CMK (cell line): Measurements from ENCODE around the gene XYLT1.
A peak's percentile ranks its signal among the peaks of the same experiment; 100 is the strongest.

Source experiments
- DNase-seq: peaks from one replicate; pipeline ENCODE4 v3.0.0-alpha.2; 2010; ENCODE audit warnings: low read depth

Gene XYLT1

GRCh38 chr16:17098685-17099084, 372.1 kb downstream of the XYLT1 start:
- DNase-seq, result no peak

- no peak for DNase-seq
Observed at GRCh38 chr16:17084130-17084529, 386.6 kb downstream of the XYLT1 start.

- no peak for DNase-seq
Observed at GRCh38 chr16:17083628-17084027, 387.1 kb downstream of the XYLT1 start.

- no peak for DNase-seq
Observed at GRCh38 chr16:17082095-17082882, 388.5 kb downstream of the XYLT1 start.

GRCh38 chr16:17080105-17080504, 390.7 kb downstream of the XYLT1 start:
- DNase-seq, result no peak

- DNase-seq, result no peak
Observed at GRCh38 chr16:17078931-17079631, 391.7 kb downstream of the XYLT1 start.

GRCh38 chr16:17076818-17077498, 393.8 kb downstream of the XYLT1 start:
- no peak for DNase-seq

GRCh38 chr16:17076092-17076754, 394.5 kb downstream of the XYLT1 start:
- no peak for DNase-seq

GRCh38 chr16:17072104-17072503, 398.7 kb downstream of the XYLT1 start:
- no peak for DNase-seq

- peak; percentile 8 for DNase-seq
Observed at GRCh38 chr16:17070882-17071592, 399.7 kb downstream of the XYLT1 start.

GRCh38 chr16:17069681-17070080, 401.1 kb downstream of the XYLT1 start:
- DNase-seq, result no peak

- DNase-seq, result no peak
Observed at GRCh38 chr16:17068524-17068923, 402.2 kb downstream of the XYLT1 start.

- no peak for DNase-seq
Observed at GRCh38 chr16:17067882-17068281, 402.9 kb downstream of the XYLT1 start.

- DNase-seq, result no peak
Observed at GRCh38 chr16:17063201-17064139, 407.3 kb downstream of the XYLT1 start.

GRCh38 chr16:17062676-17063075, 408.1 kb downstream of the XYLT1 start:
- DNase-seq, result no peak

- no peak for DNase-seq
Observed at GRCh38 chr16:17061326-17061725, 409.4 kb downstream of the XYLT1 start.

- DNase-seq, result no peak
Observed at GRCh38 chr16:17058471-17058870, 412.3 kb downstream of the XYLT1 start.

- DNase-seq, result no peak
Observed at GRCh38 chr16:17056666-17057065, 414.1 kb downstream of the XYLT1 start.

GRCh38 chr16:17053536-17054160, 417.1 kb downstream of the XYLT1 start:
- DNase-seq, result no peak
